ENCODE results near the gene CHST13. TPM values are rescaled to one million over a fixed set of nuclear protein-coding genes. Genes with fewer than 3 reads are reported as not detected.

Gene CHST13
- total RNA-seq, 3 donors from 2014 or later: 0.29 to 0.80 TPM; not detected in 1

GRCh38 chr3:126538966-126539365 lies 15.0 kb downstream of the CHST13 start:
- Histone ChIP-seq H3K4me1 (no peaks in the 10 kb centered on the region), H3K9me3 (no peaks in the 10 kb centered on the region), H3K36me3 (no peaks in the 10 kb centered on the region), H3K27ac (no peak overlapping the region), H3K4me3 (no peak overlapping the region), H3K27me3 (peaks cover 0 to 34% of the 10 kb centered on the region in 2 donors)
- TF ChIP-seq POLR2A (IDR thresholded peaks at IDR 0.05) (no peak), POLR2AphosphoS5 (IDR thresholded peaks at IDR 0.05) (no peak)
- TF ChIP-seq, protein P1, sequence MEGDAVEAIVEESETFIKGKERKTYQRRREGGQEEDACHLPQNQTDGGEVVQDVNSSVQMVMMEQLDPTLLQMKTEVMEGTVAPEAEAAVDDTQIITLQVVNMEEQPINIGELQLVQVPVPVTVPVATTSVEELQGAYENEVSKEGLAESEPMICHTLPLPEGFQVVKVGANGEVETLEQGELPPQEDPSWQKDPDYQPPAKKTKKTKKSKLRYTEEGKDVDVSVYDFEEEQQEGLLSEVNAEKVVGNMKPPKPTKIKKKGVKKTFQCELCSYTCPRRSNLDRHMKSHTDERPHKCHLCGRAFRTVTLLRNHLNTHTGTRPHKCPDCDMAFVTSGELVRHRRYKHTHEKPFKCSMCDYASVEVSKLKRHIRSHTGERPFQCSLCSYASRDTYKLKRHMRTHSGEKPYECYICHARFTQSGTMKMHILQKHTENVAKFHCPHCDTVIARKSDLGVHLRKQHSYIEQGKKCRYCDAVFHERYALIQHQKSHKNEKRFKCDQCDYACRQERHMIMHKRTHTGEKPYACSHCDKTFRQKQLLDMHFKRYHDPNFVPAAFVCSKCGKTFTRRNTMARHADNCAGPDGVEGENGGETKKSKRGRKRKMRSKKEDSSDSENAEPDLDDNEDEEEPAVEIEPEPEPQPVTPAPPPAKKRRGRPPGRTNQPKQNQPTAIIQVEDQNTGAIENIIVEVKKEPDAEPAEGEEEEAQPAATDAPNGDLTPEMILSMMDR (IDR thresholded peaks at IDR 0.05): no peak
- intact Hi-C loops (cut with DNase I; ENCODE audit: low total_unique reads): no loop called here
- DNase-seq (ENCODE audit: low spot score in 2 of 2): no peak

- Histone ChIP-seq H3K9me3 (no peaks in the 10 kb centered on the region), H3K4me1 (no peaks in the 10 kb centered on the region), H3K27ac (no peak overlapping the region), H3K27me3 (peaks cover 0 to 30% of the 10 kb centered on the region in 2 donors), H3K4me3 (no peak overlapping the region), H3K36me3 (no peaks in the 10 kb centered on the region)
- no peak for TF ChIP-seq POLR2A (IDR thresholded peaks at IDR 0.05)
- TF ChIP-seq, protein P1 (IDR thresholded peaks at IDR 0.05): no peak
- TF ChIP-seq POLR2AphosphoS5 (IDR thresholded peaks at IDR 0.05): no peak
- intact Hi-C loops (cut with DNase I; ENCODE audit: low total_unique reads): no loop called here
- peak in 1 of 2 donors; percentile 14 for DNase-seq (ENCODE audit: low spot score in 2 of 2)
These were observed 15.7 kb downstream of the CHST13 start for GRCh38 chr3:126539558-126540250.

- Histone ChIP-seq H3K27ac (no peak overlapping the region), H3K27me3 (peaks cover 0 to 30% of the 10 kb centered on the region in 2 donors), H3K4me1 (no peaks in the 10 kb centered on the region), H3K4me3 (no peak overlapping the region), H3K9me3 (no peaks in the 10 kb centered on the region), H3K36me3 (no peaks in the 10 kb centered on the region)
- no peak for TF ChIP-seq POLR2AphosphoS5 (IDR thresholded peaks at IDR 0.05)
- TF ChIP-seq, protein P1 (IDR thresholded peaks at IDR 0.05): no peak
- no peak for TF ChIP-seq POLR2A (IDR thresholded peaks at IDR 0.05)
- intact Hi-C loops (cut with DNase I; ENCODE audit: low total_unique reads): no loop called here
- DNase-seq (ENCODE audit: low spot score in 2 of 2): peak in 1 of 2 donors; percentile 43
These were observed 16.4 kb downstream of the CHST13 start for GRCh38 chr3:126540342-126540849.

- Histone ChIP-seq H3K9me3 (no peaks in the 10 kb centered on the region), H3K27me3 (peaks cover 0 to 25% of the 10 kb centered on the region in 2 donors), H3K36me3 (no peaks in the 10 kb centered on the region), H3K4me1 (no peaks in the 10 kb centered on the region), H3K4me3 (no peak overlapping the region), H3K27ac (no peak overlapping the region)
- TF ChIP-seq, protein P1 (IDR thresholded peaks at IDR 0.05): no peak
- TF ChIP-seq POLR2A (IDR thresholded peaks at IDR 0.05) (no peak), POLR2AphosphoS5 (IDR thresholded peaks at IDR 0.05) (no peak)
- intact Hi-C loops (cut with DNase I; ENCODE audit: low total_unique reads): no loop called here
- peak in 1 of 2 donors; percentile 24 for DNase-seq (ENCODE audit: low spot score in 2 of 2)
These were observed 17.1 kb downstream of the CHST13 start for GRCh38 chr3:126540951-126541627.
